AG09309 (cell line): ENCODE measurements around the gene EXT2.

Source experiments
- DNase-seq: peaks from one replicate; pipeline ENCODE4 v3.0.0-alpha.2; 2010; ENCODE audit warnings: low read depth
- H3K4me3 ChIP-seq: 2 replicates; pipeline ENCODE4 v1.5.1; 2011; ENCODE audit warnings: mild to moderate bottlenecking, low read depth, low read length, moderate library complexity; ENCODE audit not compliant: control insufficient read depth
- TF ChIP-seq, protein P1 (sequence below): IDR thresholded peaks from 2 replicates; pipeline ENCODE4 v1.5.1; 2011; ENCODE audit warnings: mild to moderate bottlenecking, low read depth, low read length, inconsistent platforms; ENCODE audit not compliant: insufficient read depth, control insufficient read depth; ENCODE audit errors: missing control alignments

EXT2 gene

DNA sequence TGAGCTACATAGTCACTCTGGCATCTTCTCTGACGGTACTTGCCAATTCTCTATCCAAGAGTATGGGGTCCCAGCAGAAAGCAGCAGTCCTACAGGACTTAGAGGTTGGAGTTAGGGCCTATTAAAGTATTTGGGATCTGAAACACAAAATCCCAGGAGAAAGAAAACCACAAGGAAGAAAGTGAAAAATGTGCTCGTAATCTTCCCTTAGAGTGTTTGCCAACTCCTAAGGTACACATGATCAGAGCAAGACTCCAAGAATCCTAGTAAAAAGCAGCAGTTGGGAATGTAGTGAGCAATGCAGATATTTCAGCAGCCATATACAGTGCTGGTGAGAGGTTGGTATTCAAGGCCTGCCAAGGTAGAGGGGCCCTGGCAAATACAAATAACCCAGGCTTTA is 71.6 kb downstream of the EXT2 start:
- TF ChIP-seq, protein P1, sequence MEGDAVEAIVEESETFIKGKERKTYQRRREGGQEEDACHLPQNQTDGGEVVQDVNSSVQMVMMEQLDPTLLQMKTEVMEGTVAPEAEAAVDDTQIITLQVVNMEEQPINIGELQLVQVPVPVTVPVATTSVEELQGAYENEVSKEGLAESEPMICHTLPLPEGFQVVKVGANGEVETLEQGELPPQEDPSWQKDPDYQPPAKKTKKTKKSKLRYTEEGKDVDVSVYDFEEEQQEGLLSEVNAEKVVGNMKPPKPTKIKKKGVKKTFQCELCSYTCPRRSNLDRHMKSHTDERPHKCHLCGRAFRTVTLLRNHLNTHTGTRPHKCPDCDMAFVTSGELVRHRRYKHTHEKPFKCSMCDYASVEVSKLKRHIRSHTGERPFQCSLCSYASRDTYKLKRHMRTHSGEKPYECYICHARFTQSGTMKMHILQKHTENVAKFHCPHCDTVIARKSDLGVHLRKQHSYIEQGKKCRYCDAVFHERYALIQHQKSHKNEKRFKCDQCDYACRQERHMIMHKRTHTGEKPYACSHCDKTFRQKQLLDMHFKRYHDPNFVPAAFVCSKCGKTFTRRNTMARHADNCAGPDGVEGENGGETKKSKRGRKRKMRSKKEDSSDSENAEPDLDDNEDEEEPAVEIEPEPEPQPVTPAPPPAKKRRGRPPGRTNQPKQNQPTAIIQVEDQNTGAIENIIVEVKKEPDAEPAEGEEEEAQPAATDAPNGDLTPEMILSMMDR, result no peak
- no peak for DNase-seq

GRCh38 chr11:44171518-44171917 is 76.0 kb downstream of the EXT2 start:
- H3K4me3 ChIP-seq, result no peak overlapping the region
- TF ChIP-seq, protein P1, result no peak
- no peak for DNase-seq

More for the DNA sequence above, 71.6 kb downstream of the EXT2 start:
- no peak overlapping the region for H3K4me3 ChIP-seq

DNA sequence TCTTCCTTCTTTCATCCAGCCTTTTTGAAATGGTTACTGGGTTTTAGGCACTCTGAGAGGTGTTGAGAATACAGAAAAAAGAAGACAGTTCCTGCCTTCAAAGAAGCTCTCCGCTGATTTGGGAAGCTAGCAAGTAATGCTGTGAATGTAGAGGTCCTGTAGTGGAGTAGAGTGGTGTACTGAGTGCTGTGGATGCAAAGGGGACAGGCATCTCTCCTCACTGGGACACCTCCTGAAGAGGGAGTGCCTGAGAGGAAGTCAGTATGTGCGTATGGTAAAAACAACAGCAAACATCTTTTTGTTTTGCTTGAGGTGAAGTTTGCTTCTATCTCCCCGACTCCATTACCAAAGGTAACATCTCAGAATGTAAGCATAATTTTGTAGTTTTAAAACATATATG is 77.5 kb downstream of the EXT2 start:
- DNase-seq, result no peak
- TF ChIP-seq, protein P1, result no peak
- H3K4me3 ChIP-seq, result no peak overlapping the region

- DNase-seq, result no peak
- H3K4me3 ChIP-seq, result no peak overlapping the region
- TF ChIP-seq, protein P1, result no peak
Measured at GRCh38 chr11:44174842-44175241, 79.4 kb downstream of the EXT2 start.

GRCh38 chr11:44176546-44177213 is 81.2 kb downstream of the EXT2 start:
- H3K4me3 ChIP-seq, result no peak overlapping the region
- no peak for DNase-seq
- TF ChIP-seq, protein P1, result no peak

DNA sequence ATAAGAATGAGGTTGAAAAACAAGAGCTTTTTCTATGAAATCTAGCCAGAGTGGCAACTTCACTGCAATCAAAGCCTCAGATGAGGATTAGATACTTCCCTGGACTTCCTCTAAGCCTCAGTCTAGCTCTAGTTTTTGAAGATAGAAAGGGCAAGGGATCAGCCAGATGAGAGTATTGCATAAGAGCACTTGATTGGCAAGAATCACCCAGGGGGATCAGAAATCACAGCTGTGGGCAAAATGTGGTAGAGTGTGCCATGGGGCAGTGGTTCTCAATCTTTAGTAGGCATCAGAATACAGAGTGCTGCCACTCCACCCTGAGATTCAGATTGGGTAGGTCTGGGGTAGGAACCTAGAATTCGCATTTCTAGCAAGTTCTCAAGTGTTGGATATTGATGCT is 82.4 kb downstream of the EXT2 start:
- no peak for DNase-seq
- TF ChIP-seq, protein P1, result no peak
- no peak overlapping the region for H3K4me3 ChIP-seq
